Urothelium cell line (cell line): Measurements from ENCODE around the gene HNF1B.
A peak's percentile ranks its signal among the peaks of the same experiment; 100 is the strongest.

Source experiments
- DNase-seq: peaks from one replicate; pipeline ENCODE4 v3.0.0; 2011; ENCODE audit warnings: low spot score, mixed read lengths
- FAIRE-seq: peaks from 2 replicates; lab custom pipeline; 2011; peaks lifted over from hg19 to GRCh38; lab: Jason Lieb, UNC

Gene HNF1B

DNA sequence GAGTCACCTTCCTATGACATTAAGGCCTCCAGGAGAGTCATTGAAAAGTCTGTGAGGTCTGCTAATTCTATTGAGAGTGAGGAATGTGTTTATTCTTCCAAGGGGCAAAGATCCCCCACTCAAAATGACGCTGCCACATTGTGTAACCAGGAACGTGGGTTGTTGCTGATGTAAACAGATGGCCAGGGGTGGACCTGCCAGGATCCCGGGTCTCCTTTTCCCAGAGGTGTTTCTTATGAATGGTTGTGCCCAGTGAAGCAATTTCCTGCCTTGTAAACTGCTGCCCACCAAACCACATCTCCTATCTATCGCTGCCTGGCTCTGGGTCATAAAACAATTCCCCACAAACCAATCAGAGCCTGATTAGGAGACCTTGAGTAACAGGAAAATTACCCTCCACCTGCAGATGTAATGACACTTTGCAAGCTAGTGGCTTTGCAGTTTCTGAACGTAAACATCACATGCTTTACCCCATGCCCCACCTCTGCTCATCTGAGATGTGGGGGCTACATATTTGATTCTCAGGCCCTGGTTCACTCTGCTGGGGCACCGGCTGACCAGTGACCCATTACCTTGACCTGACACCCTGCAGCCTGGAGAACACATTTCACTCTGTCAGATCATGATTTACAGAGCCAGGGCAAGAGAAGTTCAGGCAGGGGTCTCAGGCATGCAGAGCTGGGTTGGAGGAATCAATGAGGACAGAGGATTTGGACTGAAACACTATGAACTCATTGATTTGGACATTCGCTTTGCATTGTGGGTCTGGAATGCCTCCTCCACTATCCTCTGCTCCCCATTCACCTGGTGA lies 68.5 kb downstream of the HNF1B start:
- DNase-seq, result no peak
- no peak for FAIRE-seq

DNA sequence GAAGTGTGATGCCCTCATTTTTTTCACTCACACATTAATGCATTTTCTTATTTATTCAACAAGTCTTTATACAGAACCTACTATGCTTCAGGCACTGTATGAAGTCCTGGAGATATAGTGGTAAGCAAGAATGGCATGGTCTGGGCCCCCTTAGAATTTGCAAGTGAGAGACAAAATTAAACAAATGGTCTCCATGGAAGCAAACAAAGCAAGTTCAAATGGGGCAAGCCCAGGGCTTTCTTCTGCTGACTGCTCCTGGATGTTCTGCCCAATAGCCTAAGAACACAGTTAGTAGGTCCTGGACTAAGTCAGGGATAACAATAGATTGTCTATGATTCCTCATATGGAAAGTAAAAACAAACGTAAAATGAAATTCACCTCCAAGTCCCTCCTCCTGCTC lies 70.3 kb downstream of the HNF1B start:
- DNase-seq, result no peak
- no peak for FAIRE-seq

DNA sequence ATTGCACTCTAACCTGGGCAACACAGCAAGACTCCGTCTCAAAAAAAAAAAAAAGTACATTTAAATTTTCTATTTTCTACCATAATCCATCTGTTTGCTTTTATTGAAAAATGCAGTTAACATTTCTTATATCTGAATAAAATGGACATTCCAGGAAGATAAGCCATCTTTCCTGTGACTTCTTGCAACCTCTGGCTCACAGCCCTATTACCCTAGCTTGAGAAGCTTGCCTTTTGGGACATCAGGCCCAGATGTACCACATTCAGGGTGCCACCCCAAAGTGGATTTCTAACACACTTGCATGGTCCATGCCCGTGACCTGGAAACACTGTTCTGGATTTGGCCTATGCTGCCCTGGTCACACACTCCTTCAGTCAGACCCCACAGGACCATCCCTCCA lies 71.5 kb downstream of the HNF1B start:
- FAIRE-seq, result no peak
- DNase-seq, result no peak

DNA sequence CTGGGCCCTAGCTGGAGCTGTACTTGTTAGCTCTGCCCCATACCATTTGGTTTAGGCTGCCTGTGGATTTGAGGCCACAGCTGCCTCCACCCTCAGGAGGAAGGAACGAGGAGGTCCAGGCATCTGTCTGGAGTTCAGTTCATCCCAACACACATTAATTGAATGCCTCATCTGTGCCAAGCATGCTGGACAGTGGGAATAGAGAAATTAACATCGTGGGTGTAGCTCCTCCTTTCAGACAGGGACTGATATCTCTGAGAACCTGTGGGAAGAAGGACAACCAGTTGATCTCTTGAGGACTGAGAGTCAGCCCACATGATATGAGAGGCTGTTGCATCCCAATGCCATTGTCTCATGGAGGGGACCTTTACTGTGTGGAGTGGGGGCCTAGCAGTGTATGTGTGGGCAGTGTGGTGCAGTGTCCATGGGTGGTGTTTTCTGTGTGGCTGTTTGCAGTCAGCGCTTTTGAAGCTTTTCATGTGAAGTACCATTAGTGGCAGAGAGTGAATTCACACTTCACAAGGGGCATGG lies 72.2 kb downstream of the HNF1B start:
- FAIRE-seq, result no peak
- no peak for DNase-seq

DNA sequence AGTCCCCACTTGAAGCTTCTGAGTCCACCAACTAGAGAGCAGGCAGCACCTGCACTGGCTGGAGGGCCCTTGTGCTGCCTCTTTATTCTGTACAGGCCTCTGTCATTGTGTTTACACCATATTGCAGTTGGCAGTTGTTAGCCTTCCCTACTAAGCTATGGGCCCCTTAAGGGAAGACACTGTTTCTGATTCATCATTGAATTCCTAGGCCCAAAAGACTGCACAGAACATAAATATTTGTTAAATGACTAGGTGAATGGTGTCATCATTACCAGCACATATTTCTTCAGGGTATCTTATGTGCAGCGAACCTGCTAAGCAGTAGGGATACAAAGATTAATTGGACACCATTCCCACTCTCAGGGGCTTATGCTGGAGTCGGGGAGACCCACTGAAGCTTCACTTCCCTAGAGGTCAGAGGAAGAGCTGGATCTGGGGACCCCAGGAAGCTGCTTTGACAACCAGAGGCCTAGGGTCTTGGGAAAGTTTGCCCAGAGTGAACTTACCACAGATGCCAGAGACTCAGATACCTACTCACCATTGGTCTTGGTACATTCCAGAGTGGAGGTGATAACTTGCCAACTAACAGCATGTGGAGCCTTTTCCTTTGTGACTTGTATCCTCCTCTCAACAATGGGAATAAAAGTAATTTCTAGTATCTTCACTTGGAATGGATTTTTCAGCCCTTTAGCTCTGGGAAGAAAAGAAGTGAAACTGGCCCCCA lies 72.9 kb downstream of the HNF1B start:
- FAIRE-seq (no peak), DNase-seq (peak; percentile 63)

DNA sequence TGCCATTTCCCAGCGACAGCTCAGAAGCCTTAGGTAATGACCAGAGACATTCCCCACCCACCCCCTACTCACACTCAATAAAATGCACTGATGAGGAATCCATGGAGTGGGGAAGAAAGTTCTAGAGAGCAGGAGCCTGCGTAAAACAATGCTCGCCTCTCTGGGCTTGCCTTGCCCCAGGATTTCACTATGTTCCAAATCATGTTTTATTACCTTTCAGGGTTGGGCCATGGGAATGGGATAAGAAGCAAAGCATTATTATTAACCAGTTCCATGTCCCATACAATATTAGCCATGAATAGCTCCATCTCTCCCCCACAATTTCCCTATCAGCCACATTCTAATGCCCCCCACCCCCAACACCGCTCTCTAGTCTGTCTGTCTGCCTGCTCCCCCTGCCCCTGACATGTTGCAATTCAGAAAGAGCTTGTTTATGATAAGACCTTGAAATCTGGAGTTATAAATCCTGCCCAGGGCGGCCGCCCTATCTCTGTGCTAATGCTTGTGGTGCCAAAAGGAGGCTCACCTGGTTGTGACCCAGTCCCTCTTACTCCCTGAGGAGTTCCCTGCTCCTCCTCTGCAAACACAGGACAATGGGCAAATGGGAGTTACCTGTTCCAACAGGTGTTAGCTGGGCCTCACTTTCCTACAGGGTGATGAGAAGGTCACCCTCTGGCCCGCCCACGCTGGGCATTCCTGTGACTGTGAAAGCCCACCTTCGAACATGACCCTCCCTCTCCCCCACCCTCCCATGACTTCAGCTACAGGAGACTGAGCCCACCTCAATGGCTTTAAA lies 73.6 kb downstream of the HNF1B start:
- FAIRE-seq (no peak), DNase-seq (no peak)

DNA sequence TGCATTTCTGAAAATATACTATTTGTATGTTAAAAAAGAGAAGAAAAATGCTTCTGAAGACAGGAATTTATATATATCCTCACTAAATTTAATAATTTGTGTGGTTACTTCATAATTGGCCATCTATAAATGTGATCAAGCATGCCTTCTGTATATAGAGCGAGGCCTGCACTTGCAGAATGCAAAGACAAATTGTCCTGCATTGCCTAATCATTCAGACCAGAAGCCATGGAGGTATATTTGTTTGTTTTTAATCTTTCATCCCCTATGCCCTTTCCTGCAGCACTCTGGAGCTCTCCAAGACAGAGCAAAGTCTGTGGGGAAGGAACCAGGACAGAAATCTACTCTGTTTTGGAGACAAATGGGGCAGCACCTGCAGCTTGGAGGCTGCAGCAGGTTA lies 77.8 kb downstream of the HNF1B start:
- FAIRE-seq (no peak), DNase-seq (no peak)

DNA sequence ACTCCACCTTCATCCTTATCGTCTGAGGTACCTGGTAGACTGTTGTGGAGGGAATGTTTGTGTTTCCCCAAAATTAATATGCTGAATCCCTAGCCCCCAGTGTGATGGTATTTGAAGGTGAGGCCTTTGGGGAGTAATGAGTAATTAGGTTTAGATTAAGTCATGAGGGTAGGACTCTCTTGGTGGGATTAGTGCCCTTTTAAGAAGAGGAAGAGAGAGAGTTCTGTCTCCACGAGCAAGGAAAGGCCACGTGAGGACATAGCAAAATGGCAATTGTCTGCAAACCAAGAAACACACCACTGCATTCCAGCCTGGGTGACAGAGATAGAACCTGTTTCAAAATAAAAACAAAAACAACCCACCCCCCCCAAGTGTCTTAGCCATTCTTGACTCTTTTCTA lies 80.6 kb downstream of the HNF1B start:
- FAIRE-seq (no peak), DNase-seq (no peak)

DNA sequence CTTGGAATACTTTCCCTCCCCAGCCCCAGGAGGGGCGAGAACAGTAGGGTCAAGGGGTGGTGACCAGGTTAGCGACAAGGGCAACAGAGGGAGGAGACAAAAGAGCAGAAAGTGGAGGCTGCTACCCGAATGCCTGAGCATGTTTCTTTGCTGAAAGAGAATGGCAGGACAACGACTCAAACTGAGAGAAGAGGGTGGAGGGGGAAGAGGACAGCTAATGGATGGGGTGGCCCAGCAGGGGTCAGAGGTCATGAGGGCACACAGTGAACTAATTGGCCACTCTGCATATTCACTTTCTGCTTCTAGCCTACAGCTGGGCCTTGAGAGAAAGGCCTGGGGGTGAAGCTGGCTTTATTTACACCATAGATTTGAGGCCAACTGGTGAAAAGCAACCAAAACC lies 82.5 kb downstream of the HNF1B start:
- FAIRE-seq, result no peak
- no peak for DNase-seq

DNA sequence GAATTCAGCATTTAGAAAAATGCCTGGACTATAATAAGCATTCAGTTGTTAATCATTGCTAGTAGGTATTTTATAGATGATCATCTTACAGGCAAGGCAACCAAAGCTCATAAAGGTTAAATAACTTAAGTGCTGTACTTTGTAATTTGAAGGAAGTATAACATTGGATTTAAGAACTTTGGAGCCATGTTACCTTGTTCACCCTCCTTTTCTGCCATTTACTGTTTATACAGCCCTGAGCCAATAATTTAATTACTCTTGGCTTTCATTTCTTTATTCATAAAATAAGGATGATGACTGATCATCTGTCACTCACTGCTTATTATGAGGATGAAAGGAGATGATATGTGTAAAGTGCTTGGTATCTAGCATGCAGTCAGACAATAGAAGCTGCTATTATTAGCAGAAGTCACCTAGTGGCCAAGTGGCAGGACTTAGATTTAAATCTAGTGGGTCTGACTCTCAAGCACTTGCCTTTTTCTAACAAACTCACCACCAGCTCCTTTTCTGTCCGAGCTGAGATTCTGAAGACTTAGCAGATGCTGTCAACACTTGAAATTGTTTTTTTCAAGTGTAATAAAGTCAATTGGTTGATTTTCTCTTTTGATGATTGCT lies 83.4 kb downstream of the HNF1B start:
- no peak for FAIRE-seq

DNA sequence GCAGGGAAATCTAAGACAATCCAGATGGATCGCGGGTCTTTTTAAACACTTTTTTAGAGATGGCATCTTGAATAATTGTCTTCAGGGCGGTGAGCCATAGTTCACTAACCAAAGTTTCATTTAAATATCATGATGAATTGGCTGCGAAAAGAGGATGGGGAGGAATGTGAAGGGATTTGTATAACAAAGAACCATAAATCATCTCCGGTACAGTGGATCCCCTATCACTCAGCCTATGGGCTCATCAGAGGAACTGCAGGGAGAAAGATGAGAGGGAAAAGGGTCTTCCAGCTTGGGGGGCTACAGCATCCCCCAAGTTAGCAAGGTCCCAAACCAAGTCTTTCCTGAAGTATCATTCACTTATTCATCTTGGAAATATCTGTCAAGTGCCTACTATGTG lies 84.9 kb downstream of the HNF1B start:
- no peak for FAIRE-seq
- no peak for DNase-seq

More for the DNA sequence above, 83.4 kb downstream of the HNF1B start:
- DNase-seq, result no peak

DNA sequence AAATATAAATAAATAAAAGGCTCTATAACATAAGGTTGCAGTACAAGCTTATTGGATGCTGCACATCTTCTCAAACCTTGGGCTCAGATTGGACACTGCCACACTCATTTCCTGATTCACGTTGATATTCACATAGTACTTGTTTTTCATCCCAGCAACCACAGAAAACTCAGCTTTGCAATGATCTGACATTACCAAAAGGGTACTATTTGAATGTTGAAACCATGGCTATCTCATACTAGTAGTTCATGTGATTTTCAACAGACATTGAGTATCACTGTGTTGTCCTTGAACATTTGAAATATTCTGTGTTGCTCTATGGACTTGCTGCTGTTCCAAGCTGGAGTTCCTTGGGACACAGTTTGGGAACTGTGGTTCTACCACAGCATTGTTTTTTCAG lies 87.7 kb downstream of the HNF1B start:
- no peak for DNase-seq
- no peak for FAIRE-seq

DNA sequence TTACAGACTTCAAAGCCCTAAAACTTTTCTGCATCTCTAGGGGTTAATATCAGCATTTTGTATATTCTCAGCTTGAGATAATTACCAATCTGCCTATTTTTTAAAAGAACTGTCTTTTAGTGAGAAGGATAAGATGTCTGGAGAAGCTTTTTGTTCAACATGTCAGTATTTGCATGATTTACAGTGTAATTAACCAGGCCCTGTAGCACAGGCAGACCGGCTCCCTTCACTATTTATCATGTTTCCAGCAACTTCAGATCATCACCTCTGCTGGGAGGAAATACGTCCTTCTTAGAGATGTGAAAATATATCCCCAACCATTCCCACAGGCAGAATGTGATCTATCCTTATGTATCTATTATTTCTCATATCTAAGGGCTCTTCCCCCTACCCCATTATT lies 93.0 kb downstream of the HNF1B start:
- DNase-seq (no peak), FAIRE-seq (no peak)

DNA sequence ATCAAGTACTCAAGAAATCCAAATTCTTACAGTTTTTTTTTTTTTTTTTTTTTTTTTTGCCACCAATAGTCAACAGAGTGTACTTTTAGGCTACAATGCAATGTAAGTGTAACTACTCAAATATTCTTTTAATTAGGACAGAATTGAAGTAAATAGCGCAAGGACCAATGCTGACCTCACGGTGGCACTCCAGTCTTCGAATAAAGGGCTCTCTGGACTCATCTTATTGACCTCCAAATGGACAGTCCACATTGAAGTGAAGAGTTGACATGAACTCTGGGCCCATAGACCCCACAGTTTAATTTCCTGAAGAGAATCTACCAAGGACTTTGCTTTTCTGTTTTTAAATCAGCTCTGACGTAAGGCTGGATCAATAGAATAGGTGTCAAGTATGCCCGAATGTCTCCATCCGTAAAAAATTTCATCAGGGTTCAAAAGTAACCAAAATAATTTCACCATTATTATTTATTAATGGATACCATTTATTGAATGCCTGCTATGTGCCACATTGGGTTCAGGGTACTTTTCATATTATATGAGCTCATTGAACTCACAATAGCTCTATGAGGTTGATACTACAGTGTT lies 94.3 kb downstream of the HNF1B start:
- FAIRE-seq (no peak), DNase-seq (peak; percentile 43)

DNA sequence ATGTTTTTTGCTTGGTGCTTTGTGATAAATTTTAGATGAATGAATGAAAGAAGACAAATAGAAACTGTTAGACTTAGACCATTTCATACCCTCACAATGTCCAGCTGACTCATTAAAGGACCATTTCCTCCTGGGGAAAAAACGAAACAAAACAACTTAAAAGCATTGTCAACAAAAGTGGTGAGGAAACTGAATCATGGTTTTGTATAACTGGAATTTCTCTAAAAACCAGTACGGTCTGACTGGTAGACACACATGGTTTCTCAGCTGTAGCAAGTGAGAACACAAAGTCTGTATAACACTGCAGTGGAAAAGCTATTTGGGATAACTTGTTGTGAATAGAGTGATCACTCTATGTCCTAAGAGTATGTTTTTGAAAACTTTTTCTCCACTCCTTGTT lies 96.3 kb downstream of the HNF1B start:
- FAIRE-seq, result no peak
- no peak for DNase-seq

DNA sequence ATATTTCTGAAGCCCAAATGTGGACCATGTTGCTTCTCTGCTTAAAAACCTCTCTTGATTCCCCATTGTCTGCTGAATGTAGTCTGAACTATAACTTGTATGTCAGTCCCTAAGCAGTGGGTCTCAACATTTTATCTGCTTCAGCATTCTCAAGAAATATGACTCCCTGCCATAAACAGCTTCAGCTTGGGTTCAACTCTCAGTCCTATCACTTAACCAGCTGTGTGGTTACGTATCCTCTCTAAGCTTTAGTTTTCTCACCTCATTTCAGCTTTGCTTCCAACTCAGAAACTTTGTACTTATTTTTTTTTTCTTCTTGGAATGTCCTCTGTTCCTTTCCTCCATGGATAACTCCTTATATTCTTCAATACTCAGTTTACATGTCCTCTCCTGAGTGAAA lies 97.0 kb downstream of the HNF1B start:
- DNase-seq (no peak), FAIRE-seq (no peak)

DNA sequence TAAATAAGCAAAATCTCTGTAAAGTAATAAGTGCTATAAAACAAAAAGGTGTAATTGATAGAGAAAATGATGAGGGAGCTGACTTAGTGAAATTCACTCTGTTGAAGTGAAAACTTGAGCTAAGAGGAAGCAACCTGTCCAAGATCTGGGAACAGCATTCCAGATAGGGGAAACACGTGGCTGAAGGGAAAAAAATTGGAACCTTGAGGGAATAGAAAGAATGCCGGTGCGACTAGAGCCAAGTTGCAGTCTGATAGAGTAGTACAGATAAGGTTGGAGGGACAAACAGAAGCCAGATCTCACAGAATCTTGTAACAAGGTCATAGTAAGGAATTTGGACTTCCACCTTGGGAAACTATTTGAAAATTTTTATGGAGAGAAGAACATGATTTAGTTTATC lies 101.0 kb downstream of the HNF1B start:
- DNase-seq (peak; percentile 18), FAIRE-seq (no peak)

DNA sequence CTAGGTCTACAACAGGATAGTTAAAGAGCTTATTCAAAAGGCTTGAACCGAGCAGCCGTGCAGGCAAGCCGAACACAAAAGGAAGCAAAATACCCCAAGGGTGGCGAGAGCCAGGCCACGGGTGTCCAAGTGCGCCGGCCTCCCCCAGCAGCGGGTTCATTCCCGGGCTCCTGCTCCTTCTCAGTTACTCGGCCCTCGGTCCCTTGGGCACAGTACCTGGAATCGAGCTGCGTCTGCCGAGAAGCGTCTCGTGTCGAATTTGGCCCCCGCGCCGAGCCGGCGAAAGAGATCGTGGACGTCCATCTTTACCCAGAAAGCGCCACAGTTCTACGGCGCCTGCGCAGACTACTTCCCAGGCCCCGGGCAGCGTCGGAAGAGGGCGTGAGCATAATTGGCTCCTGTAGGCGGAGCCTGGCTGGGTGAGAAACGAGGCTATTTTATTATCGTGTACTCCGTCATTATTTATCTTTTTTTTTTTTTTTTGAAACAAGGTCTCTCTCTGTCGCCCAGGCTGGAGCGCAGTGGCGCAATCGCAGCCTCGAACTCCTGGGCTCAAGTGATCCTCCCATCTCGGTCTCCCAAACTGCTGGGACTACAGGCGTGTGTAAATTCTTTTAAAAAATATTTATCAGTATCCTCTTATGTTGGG lies 101.6 kb downstream of the HNF1B start, which contains the start of gene DDX52:
Gene DDX52, minus strand, starts transcription at position 329 of the 649 bp plus-strand sequence. Its CDS starts 26 bp downstream, at position 303.
- FAIRE-seq (no peak), DNase-seq (peak; percentile 96)

DNA sequence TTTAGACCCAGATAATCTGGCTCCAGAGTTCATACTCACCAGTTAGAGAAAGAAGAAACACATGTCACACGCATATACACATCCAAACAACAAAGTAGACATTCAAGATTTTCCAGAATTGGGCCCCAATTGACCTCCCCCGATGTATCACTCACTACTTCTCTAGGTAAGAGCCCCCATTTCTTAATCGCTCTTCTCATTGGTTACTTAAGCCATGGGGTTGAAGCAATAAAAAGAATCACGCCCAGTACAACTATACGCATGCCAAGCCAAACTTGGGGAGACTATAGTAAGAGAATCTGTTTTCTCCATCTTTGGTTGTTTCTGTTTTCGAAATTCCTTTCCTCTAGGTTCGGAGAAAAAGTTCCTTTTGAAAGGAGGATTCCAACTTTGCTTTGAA lies 102.2 kb downstream of the HNF1B start:
- FAIRE-seq (no peak), DNase-seq (no peak)

DNA sequence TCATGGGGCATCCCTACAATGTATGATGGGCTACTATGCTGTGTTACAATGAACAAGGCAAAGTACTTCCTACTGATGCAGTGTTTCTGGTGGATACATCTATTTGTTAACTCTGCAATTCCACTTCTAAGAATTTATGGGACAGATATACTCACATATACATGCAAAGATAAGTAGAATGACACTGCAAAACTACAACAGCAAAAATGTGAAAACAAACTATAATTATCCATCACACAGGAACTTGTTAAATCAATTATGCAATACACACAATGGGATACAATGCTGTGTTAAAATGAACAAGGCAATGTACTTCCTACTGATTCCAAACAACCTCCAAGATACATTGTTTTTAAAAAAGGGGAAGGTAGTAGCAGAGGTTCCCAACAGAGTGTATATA lies 104.8 kb downstream of the HNF1B start:
- FAIRE-seq (no peak), DNase-seq (no peak)
